Neuronal stem cell (in vitro differentiated cells): ENCODE results near the gene LHX4.

Experiments
- DNase-seq: peaks from one replicate; pipeline ENCODE4 v3.0.0-alpha.2; 2013; ENCODE audit warnings: low spot score
- H2AFZ ChIP-seq: one replicate; pipeline ENCODE4 v1.6.1; 2013; ENCODE audit warnings: mild to moderate bottlenecking, low read length, inconsistent platforms
- H2AK5ac ChIP-seq: 2 replicates; pipeline ENCODE4 v1.6.1; 2013; ENCODE audit warnings: low read depth, mild to moderate bottlenecking, inconsistent platforms, low read length, moderate library complexity, mixed read lengths
- H2BK120ac ChIP-seq: 2 replicates; pipeline ENCODE4 v1.6.1; 2013; ENCODE audit warnings: low read depth, mild to moderate bottlenecking, inconsistent platforms, low read length, moderate library complexity, mixed read lengths
- H2BK12ac ChIP-seq: one replicate; pipeline ENCODE4 v1.6.1; 2013; ENCODE audit warnings: low read length, inconsistent platforms
- H2BK15ac ChIP-seq: 2 replicates; pipeline ENCODE4 v1.6.1; 2013; ENCODE audit warnings: mild to moderate bottlenecking, low read length, inconsistent platforms, mixed read lengths
- H2BK5ac ChIP-seq: one replicate; pipeline ENCODE4 v1.6.1; 2013; ENCODE audit warnings: inconsistent platforms, mild to moderate bottlenecking, low read length, moderate library complexity
- H3K14ac ChIP-seq: one replicate; pipeline ENCODE4 v1.6.1; 2013; ENCODE audit warnings: low read length, inconsistent platforms
- H3K18ac ChIP-seq: 2 replicates; pipeline ENCODE4 v1.6.1; 2013; ENCODE audit warnings: low read length, inconsistent platforms
- H3K23ac ChIP-seq: 2 replicates; pipeline ENCODE4 v1.6.1; 2013; ENCODE audit warnings: low read depth, mild to moderate bottlenecking, mixed read lengths, low read length, inconsistent platforms; ENCODE audit not compliant: poor library complexity
- H3K27ac ChIP-seq: replicated peaks from 3 replicates; pipeline ENCODE4 v1.5.1; 2013; ENCODE audit warnings: low read length, inconsistent platforms
- H3K27me3 ChIP-seq, 3 experiments: 2 replicates each; pipeline ENCODE4 v1.6.1; 2013; ENCODE audit warnings: low read length in 3 of 3, mild to moderate bottlenecking in 2 of 3, inconsistent platforms in 1 of 3, low read depth in 1 of 3, mixed read lengths in 1 of 3, moderate library complexity in 1 of 3; ENCODE audit not compliant: control insufficient read depth in 3 of 3, insufficient read depth in 3 of 3
- H3K36me3 ChIP-seq, 2 donors: replicated peaks in 1 of 2; 2 replicates each; pipeline ENCODE4 v1.6.1; 2013; ENCODE audit warnings: low read length in 2 of 2; ENCODE audit not compliant: control insufficient read depth in 2 of 2, insufficient read depth in 2 of 2
- H3K4ac ChIP-seq: 2 replicates; pipeline ENCODE4 v1.6.1; 2013; ENCODE audit warnings: inconsistent platforms, mild to moderate bottlenecking, low read length, moderate library complexity
- H3K4me1 ChIP-seq, 2 donors: 1 replicate in 1 of 2; 2 replicates in 1 of 2; pipeline ENCODE4 v1.6.1; 2013; ENCODE audit warnings: low read length in 2 of 2, low read depth in 1 of 2; ENCODE audit not compliant: control insufficient read depth in 2 of 2, insufficient read depth in 1 of 2
- H3K4me2 ChIP-seq: one replicate; pipeline ENCODE4 v1.6.1; 2013; ENCODE audit warnings: mild to moderate bottlenecking, low read length, inconsistent platforms; ENCODE audit not compliant: insufficient read depth, poor library complexity, severe bottlenecking
- H3K4me3 ChIP-seq, 2 donors: 2 replicates each; pipeline ENCODE4 v1.5.1; 2013; ENCODE audit warnings: low read length in 2 of 2, mild to moderate bottlenecking in 2 of 2, inconsistent platforms in 1 of 2, moderate library complexity in 1 of 2
- H3K79me1 ChIP-seq: one replicate; pipeline ENCODE4 v1.6.1; 2013; ENCODE audit warnings: low read depth, mild to moderate bottlenecking, inconsistent platforms, low read length, moderate library complexity
- H3K9ac ChIP-seq: one replicate; pipeline ENCODE4 v1.6.1; 2013; ENCODE audit warnings: mild to moderate bottlenecking, low read depth, low read length, inconsistent platforms; ENCODE audit not compliant: poor library complexity
- H3K9me3 ChIP-seq, 2 donors: replicated peaks in 1 of 2; 2 replicates each; pipeline versions ENCODE3 to v1.6.1; 2013; ENCODE audit warnings: low read length in 2 of 2, mild to moderate bottlenecking in 2 of 2, inconsistent platforms in 1 of 2, low read depth in 1 of 2, mixed read lengths in 1 of 2, moderate library complexity in 1 of 2; ENCODE audit not compliant: control insufficient read depth in 2 of 2, insufficient read depth in 1 of 2
- H4K8ac ChIP-seq: one replicate; pipeline ENCODE4 v1.6.1; 2013; ENCODE audit warnings: low read depth, mild to moderate bottlenecking, inconsistent platforms, low read length, moderate library complexity
- H4K91ac ChIP-seq: one replicate; pipeline ENCODE4 v1.6.1; 2013; ENCODE audit warnings: low read length, low read depth, mild to moderate bottlenecking, inconsistent platforms; ENCODE audit not compliant: poor library complexity
- WGBS, 2 donors: extraction: QIAGEN DNeasy Blood & Tissue Kit; methylation state at CpG; one replicate each; pipeline ENCODE4 v1.1.7; 2013; ENCODE audit warnings: missing lambda C conversion rate in 2 of 2, mixed read lengths in 1 of 2; ENCODE audit not compliant: insufficient read length in 2 of 2, insufficient replicate concordance in 1 of 2; ENCODE audit errors: extremely low coverage in 2 of 2; 5-methylcytosine and 5-hydroxymethylcytosine counted together

The LHX4 gene

GRCh38 chr1:180182643-180183311, 47.3 kb upstream of the LHX4 start:
- Histone ChIP-seq H2AFZ (no peak overlapping the region), H3K23ac (peak overlapping the region; percentile 48), H4K91ac (no peak overlapping the region), H3K4ac (no peak overlapping the region), H3K27me3 (no peaks in the 10 kb centered on the region), H3K4me1 (no peaks in the 10 kb centered on the region), H3K4me2 (no peak overlapping the region), H3K9me3 (no peaks in the 10 kb centered on the region), H3K18ac (peak overlapping the region; percentile 60), H2BK15ac (no peak overlapping the region), H3K9ac (no peak overlapping the region), H3K14ac (no peak overlapping the region), H3K27ac (no peak overlapping the region), H3K4me3 (no peak overlapping the region), H2BK12ac (no peak overlapping the region), H2BK120ac (no peak overlapping the region), H2AK5ac (no peak overlapping the region), H3K36me3 (peaks cover 0 to 21% of the 10 kb centered on the region in 2 donors), H3K79me1 (no peaks in the 10 kb centered on the region), H2BK5ac (peak overlapping the region; percentile 43), H4K8ac (peak overlapping the region; percentile 86)
- no CpG with 5 or more reads among the region's 22 CpGs for WGBS, 2 donors
- no peak for DNase-seq

DNA sequence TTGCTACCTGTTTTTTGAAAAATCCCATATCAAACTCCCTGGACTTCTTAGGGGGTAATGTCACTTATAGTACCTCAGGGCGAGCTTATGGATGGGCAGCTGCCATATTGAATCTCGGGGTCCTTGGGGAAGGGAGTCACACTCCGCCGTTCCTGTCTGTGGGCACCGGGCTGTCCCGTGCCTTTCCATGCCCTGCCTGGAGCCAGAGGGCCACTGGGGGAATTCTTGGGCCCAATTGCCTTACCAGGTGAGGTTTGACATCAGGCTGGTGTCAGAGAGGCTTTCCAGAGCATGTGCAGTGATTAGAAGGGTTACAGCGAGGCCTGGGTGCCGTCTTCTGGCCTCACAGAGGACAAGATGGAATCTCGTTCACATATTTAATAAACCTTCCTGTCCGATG, 46.6 kb upstream of the LHX4 start:
- no peak for DNase-seq
- Histone ChIP-seq H2AK5ac (no peak overlapping the region), H2BK12ac (no peak overlapping the region), H3K9ac (no peak overlapping the region), H3K4ac (no peak overlapping the region), H4K8ac (no peak overlapping the region), H3K14ac (no peak overlapping the region), H3K27me3 (no peaks in the 10 kb centered on the region), H2BK5ac (no peak overlapping the region), H3K18ac (no peak overlapping the region), H3K4me1 (no peaks in the 10 kb centered on the region), H2BK15ac (no peak overlapping the region), H3K23ac (no peak overlapping the region), H3K4me2 (no peak overlapping the region), H4K91ac (no peak overlapping the region), H3K79me1 (no peaks in the 10 kb centered on the region), H3K27ac (no peak overlapping the region), H2BK120ac (no peak overlapping the region), H3K9me3 (no peaks in the 10 kb centered on the region), H2AFZ (no peak overlapping the region), H3K4me3 (no peak overlapping the region), H3K36me3 (peaks cover 0 to 21% of the 10 kb centered on the region in 2 donors)
- WGBS, 2 donors = no CpG with 5 or more reads among the region's 10 CpGs

- Histone ChIP-seq H2BK5ac (no peak overlapping the region), H2AFZ (no peak overlapping the region), H2AK5ac (no peak overlapping the region), H2BK12ac (no peak overlapping the region), H3K23ac (peak overlapping the region; percentile 25), H3K27me3 (no peaks in the 10 kb centered on the region), H3K9ac (no peak overlapping the region), H3K14ac (no peak overlapping the region), H3K18ac (no peak overlapping the region), H3K36me3 (peaks cover 0 to 23% of the 10 kb centered on the region in 2 donors), H3K9me3 (no peaks in the 10 kb centered on the region), H3K4me3 (no peak overlapping the region), H2BK15ac (no peak overlapping the region), H3K4me1 (no peaks in the 10 kb centered on the region), H3K4ac (no peak overlapping the region), H2BK120ac (no peak overlapping the region), H4K91ac (no peak overlapping the region), H3K79me1 (no peaks in the 10 kb centered on the region), H3K4me2 (no peak overlapping the region), H3K27ac (no peak overlapping the region), H4K8ac (no peak overlapping the region)
- no peak for DNase-seq
- WGBS, 2 donors = 100% methylated on average over 1 of the region's 9 CpGs; no CpG with 5 or more reads in 1 of the 2 donors
Measured at GRCh38 chr1:180184041-180184440, 46.0 kb upstream of the LHX4 start.

DNA sequence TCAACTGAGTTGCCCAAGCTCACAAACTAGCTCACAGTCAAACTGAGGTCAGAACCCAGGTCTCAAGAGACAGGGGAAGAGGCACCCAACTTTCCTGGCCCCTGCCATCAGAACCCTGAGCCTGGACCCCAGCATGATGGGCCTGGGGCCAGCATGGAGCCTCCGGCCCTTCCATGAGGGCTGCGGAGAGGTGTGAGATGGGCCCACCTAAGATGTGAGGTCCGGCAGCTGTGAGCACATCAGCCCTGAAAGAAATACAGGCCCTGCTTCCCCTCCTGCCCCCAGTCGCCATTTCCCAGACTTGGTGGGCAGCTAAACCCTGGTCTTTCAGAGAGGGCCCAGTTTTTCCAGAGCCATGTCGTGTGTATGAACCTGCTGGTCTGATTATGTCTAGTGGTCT, 44.8 kb upstream of the LHX4 start:
- no peak overlapping the region for H3K23ac ChIP-seq
- H3K14ac ChIP-seq = no peak overlapping the region
- H3K4ac ChIP-seq = no peak overlapping the region
- no peak overlapping the region for H3K4me3 ChIP-seq
- no peak overlapping the region for H2BK5ac ChIP-seq
- no peak overlapping the region for H3K27ac ChIP-seq
- no peaks in the 10 kb centered on the region for H3K27me3 ChIP-seq
- WGBS, 2 donors = no CpG with 5 or more reads among the region's 5 CpGs
- DNase-seq = no peak
- H4K91ac ChIP-seq = no peak overlapping the region
- H3K4me2 ChIP-seq = no peak overlapping the region
- no peak overlapping the region for H2AK5ac ChIP-seq
- H2BK120ac ChIP-seq = no peak overlapping the region
- H2AFZ ChIP-seq = no peak overlapping the region
- no peaks in the 10 kb centered on the region for H3K79me1 ChIP-seq
- H3K9me3 ChIP-seq = no peaks in the 10 kb centered on the region
- peaks cover 8 to 31% of the 10 kb centered on the region in 2 donors for H3K36me3 ChIP-seq
- H2BK15ac ChIP-seq = no peak overlapping the region
- no peak overlapping the region for H2BK12ac ChIP-seq
- no peak overlapping the region for H3K18ac ChIP-seq
- no peak overlapping the region for H3K9ac ChIP-seq
- H3K4me1 ChIP-seq = no peaks in the 10 kb centered on the region
- no peak overlapping the region for H4K8ac ChIP-seq
